HL-60 (cell line): ENCODE data around the gene ST6GALNAC6.

Source experiments
- DNase-seq, 2 experiments: peaks; one replicate each; pipeline ENCODE4 v3.0.0-alpha.2; 2010 to 2020; ENCODE audit warnings: low read depth in 1 of 2, low spot score in 1 of 2
- H3K27ac ChIP-seq: fragments of 250-450 bp; sonication (Bioruptor Pico); replicated peaks from 2 replicates; pipeline ENCODE4 v1.5.1; 2020; ENCODE audit warnings: mild to moderate bottlenecking, moderate library complexity
- H3K27me3 ChIP-seq: fragments of 250-450 bp; sonication (Bioruptor Pico); 2 replicates; pipeline ENCODE4 v1.5.1; 2021; ENCODE audit warnings: mild to moderate bottlenecking, moderate library complexity; ENCODE audit not compliant: insufficient read depth, poor library complexity, severe bottlenecking
- H3K4me3 ChIP-seq: replicated peaks from 2 replicates; pipeline ENCODE4 v1.5.1; 2011; ENCODE audit warnings: mild to moderate bottlenecking, control low read depth, low read length; ENCODE audit not compliant: insufficient read depth
- CTCF ChIP-seq: IDR thresholded peaks from one replicate; pipeline ENCODE4 v1.5.1; 2011; ENCODE audit warnings: low read length, control low read depth, inconsistent platforms; ENCODE audit not compliant: insufficient read depth
- GABPA ChIP-seq: IDR thresholded peaks from 2 replicates; pipeline ENCODE4 v1.6.1; 2012; ENCODE audit warnings: low read depth
- POLR2AphosphoS5 ChIP-seq: IDR thresholded peaks from 2 replicates; pipeline ENCODE4 v1.6.1; 2012; ENCODE audit warnings: low read depth
- REST ChIP-seq: IDR thresholded peaks from 2 replicates; pipeline ENCODE4 v1.6.1; 2012; ENCODE audit warnings: low read depth; ENCODE audit not compliant: insufficient replicate concordance
- SPI1 ChIP-seq: IDR thresholded peaks from 2 replicates; pipeline ENCODE4 v1.6.1; 2012; ENCODE audit warnings: low read depth, mild to moderate bottlenecking, borderline replicate concordance

Gene ST6GALNAC6

DNA sequence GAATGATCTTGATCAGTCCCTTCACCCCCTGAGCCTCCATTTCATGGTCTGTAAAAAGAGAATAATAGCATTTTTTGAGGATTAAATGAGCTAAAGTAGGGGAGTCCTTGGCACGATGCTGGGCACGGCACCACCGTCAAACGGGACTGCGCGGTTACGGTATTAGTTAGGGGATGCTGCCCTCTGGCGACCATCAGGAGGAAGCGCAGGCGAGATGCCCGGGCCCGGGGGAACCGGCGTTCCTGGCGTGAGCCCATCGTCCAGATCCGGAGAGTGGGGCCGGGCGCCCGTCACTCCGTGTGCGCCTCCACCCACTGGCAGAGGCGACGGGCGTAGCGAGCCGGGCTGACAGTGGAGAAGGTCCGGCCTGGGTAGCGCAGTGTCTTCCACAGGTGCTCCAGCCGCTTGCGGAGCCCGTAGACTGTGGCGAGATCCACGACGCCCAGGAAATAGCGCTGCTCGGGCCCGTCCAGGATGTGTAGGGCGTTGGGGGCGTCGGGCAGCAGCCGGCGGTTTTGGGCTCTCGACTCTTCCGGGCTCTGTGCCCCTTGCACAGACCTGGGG, 22.2 kb upstream of the ST6GALNAC6 start:
- H3K4me3 ChIP-seq = peak overlapping the region; percentile 28
- H3K27me3 ChIP-seq = peaks cover 14% of the 10 kb centered on the region
- H3K27ac ChIP-seq = no peak overlapping the region
- TF ChIP-seq SPI1 = no peak
- TF ChIP-seq GABPA = no peak
- TF ChIP-seq CTCF = peak; percentile 73
- no peak for TF ChIP-seq REST
- TF ChIP-seq POLR2AphosphoS5 = no peak
- DNase-seq = peak in 1 of 2 experiments; percentile 66

- DNase-seq = no peak
- no peak overlapping the region for H3K27ac ChIP-seq
- no peak for TF ChIP-seq SPI1
- no peak for TF ChIP-seq POLR2AphosphoS5
- no peak for TF ChIP-seq REST
- TF ChIP-seq CTCF = no peak
- no peak for TF ChIP-seq GABPA
- no peak overlapping the region for H3K4me3 ChIP-seq
- peaks cover 12% of the 10 kb centered on the region for H3K27me3 ChIP-seq
Measured at GRCh38 chr9:127920794-127921193, 21.4 kb upstream of the ST6GALNAC6 start.

- Histone ChIP-seq H3K27me3 (peaks cover 2% of the 10 kb centered on the region), H3K27ac (peak overlapping the region; percentile 48), H3K4me3 (no peak overlapping the region)
- peak; percentile 84 to 98 for DNase-seq
- TF ChIP-seq CTCF (no peak), REST (no peak), GABPA (no peak), POLR2AphosphoS5 (peak; percentile 65; the same call in 1 of the 2 replicates)
Measured at GRCh38 chr9:127919253-127919815, 19.9 kb upstream of the ST6GALNAC6 start.
